Cardiac muscle cell (in vitro differentiated cells and primary cell): ENCODE data around the gene DOK5. TPM values are rescaled to one million over a fixed set of nuclear protein-coding genes. Genes with fewer than 3 reads are reported as not detected.

Experiments
- DNase-seq, 2 donors: peaks; one replicate each; pipeline versions ENCODE4 v3.0.0 to v3.0.0-alpha.2; 2010 to 2017; ENCODE audit warnings: low read depth in 1 of 2, low spot score in 1 of 2
- H3K27ac ChIP-seq: fragments of 200-600 bp; sonication (generic); 2 replicates; pipeline ENCODE4 v1.5.1; 2016
- H3K27me3 ChIP-seq: fragments of 200-600 bp; sonication (generic); 2 replicates; pipeline ENCODE4 v1.6.0; 2016; ENCODE audit warnings: control low read depth
- H3K36me3 ChIP-seq: fragments of 200-600 bp; sonication (generic); 2 replicates; pipeline ENCODE4 v1.5.1; 2016; ENCODE audit warnings: control low read depth
- H3K4me1 ChIP-seq: fragments of 200-600 bp; sonication (generic); 2 replicates; pipeline ENCODE4 v1.8.1; 2017; ENCODE audit warnings: low read depth, mild to moderate bottlenecking, mixed run types
- H3K4me3 ChIP-seq: fragments of 200-600 bp; sonication (generic); 2 replicates; pipeline ENCODE4 v1.5.1; 2016; ENCODE audit warnings: mild to moderate bottlenecking
- H3K9me3 ChIP-seq: fragments of 200-600 bp; sonication (generic); 2 replicates; pipeline ENCODE4 v1.5.1; 2017; ENCODE audit warnings: low read depth, mild to moderate bottlenecking, control low read depth
- polyA plus RNA-seq: library from polyadenylated mRNA; unstranded; fragments of >200 nt; fragmentation: Nextera tagmentation; extraction: Ambion mirVana; gene quantifications from 2 replicates; pipeline ENCODE4 v1.2.1, GENCODE V29; 2016
- total RNA-seq: library from RNA; depleted of rRNA; stranded (reverse); fragments of >200 nt; gene quantifications from 2 replicates; pipeline ENCODE4 v1.2.3, GENCODE V29; 2016
- TF ChIP-seq, protein P1 (sequence below): IDR thresholded peaks from 2 replicates; pipeline ENCODE4 v1.5.1; 2012; ENCODE audit warnings: low read depth, mild to moderate bottlenecking, low read length

The DOK5 gene
- total and polyA plus RNA-seq, 2 experiments from 2014 or later: 1.4 to 1.6 TPM

DNA sequence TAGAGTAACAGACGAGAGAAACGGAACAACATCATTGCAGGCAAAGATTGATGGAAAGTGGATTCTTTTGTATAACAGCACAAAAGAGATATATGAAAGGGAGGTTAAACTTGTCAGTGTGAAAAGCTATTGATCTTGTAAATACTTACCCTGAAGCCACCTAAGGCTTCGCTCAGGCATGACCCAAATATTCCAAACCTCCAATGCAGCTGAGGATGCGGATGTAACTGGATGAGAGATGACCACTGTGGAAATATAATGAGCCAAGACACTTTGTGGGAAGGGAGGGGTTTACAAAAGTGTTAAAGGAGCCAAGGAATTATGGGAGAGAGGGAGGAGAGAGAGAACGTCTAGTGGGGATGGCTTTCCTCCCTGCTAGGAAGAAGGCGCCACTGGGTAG lies 112.0 kb downstream of the DOK5 start:
- Histone ChIP-seq H3K4me1 (no peaks in the 10 kb centered on the region), H3K36me3 (no peaks in the 10 kb centered on the region), H3K27ac (no peak overlapping the region), H3K4me3 (no peak overlapping the region), H3K9me3 (no peaks in the 10 kb centered on the region), H3K27me3 (no peaks in the 10 kb centered on the region)
- TF ChIP-seq, protein P1, sequence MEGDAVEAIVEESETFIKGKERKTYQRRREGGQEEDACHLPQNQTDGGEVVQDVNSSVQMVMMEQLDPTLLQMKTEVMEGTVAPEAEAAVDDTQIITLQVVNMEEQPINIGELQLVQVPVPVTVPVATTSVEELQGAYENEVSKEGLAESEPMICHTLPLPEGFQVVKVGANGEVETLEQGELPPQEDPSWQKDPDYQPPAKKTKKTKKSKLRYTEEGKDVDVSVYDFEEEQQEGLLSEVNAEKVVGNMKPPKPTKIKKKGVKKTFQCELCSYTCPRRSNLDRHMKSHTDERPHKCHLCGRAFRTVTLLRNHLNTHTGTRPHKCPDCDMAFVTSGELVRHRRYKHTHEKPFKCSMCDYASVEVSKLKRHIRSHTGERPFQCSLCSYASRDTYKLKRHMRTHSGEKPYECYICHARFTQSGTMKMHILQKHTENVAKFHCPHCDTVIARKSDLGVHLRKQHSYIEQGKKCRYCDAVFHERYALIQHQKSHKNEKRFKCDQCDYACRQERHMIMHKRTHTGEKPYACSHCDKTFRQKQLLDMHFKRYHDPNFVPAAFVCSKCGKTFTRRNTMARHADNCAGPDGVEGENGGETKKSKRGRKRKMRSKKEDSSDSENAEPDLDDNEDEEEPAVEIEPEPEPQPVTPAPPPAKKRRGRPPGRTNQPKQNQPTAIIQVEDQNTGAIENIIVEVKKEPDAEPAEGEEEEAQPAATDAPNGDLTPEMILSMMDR: no peak
- no peak for DNase-seq

DNA sequence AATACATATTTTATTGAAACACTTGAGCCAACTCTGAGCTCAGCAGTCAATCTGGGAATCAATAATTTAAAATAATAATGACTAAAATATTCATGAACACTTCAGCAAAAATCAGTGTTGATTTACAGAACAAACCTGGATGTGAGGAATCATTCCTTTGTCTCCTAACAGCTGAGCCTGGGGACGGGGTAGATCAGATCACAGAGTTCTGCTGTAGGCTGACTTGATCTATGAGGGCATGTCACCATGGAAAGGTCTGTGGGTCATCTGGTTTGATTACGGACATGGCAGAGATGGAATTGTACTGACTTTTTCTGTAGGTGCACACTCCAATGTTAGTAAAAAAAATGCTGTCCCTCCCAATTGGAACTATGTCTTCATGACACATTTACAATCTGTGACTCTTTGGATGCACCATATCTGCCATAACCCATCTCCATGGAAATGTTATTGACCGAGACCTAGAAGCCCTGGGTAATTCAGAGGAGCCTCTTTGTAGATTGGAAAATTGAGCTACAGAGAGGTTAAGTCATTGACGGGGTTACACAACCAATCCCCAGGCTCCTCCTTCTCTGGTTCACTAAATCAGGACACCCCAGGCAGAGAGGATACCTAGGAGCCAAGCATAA lies 114.1 kb downstream of the DOK5 start:
- Histone ChIP-seq H3K27ac (no peak overlapping the region), H3K9me3 (no peaks in the 10 kb centered on the region), H3K4me3 (no peak overlapping the region), H3K36me3 (no peaks in the 10 kb centered on the region), H3K4me1 (no peaks in the 10 kb centered on the region), H3K27me3 (no peaks in the 10 kb centered on the region)
- TF ChIP-seq, protein P1: no peak
- no peak for DNase-seq

DNA sequence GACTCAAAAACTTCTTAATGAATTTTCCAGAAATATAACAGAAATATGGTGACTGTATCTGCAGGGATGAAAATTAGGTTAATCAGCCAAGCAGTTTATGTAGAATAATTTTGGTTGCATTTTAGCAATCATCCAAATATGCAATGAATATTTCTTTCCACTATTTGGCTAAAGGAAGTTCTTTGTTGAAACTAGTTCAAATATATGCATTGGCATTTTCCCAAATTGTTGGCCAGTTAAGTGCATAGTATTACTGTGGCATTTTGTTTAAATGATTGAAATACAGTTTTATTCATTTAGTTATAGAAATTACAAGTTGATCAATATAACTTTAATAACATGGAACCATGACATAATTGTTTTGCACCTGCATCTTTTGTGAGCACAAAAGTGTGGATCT lies 115.5 kb downstream of the DOK5 start:
- H3K9me3 ChIP-seq: no peaks in the 10 kb centered on the region
- no peaks in the 10 kb centered on the region for H3K4me1 ChIP-seq
- no peak for DNase-seq
- no peak overlapping the region for H3K4me3 ChIP-seq
- no peaks in the 10 kb centered on the region for H3K36me3 ChIP-seq
- H3K27ac ChIP-seq: no peak overlapping the region
- H3K27me3 ChIP-seq: no peaks in the 10 kb centered on the region
- TF ChIP-seq, protein P1: no peak

DNA sequence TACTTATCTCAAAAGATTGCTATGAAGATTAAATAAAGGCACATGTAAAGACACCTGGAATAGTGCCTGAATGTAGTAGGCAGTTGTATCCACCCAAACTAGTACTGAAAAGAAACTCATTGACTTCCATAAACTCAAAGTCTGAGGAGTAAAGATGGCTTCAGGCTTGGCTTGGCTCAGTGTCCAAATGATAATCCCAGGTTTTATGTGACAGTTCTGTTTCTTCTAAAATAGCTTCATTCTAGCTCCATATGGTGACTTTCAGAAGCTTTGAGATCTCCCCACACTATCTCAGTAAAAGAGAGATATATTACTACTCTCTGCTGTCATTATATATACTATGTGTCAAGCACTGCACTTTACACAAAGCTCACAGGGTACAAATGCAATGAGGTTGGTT lies 121.3 kb downstream of the DOK5 start:
- TF ChIP-seq, protein P1: no peak
- Histone ChIP-seq H3K4me3 (no peak overlapping the region), H3K9me3 (no peaks in the 10 kb centered on the region), H3K27me3 (no peaks in the 10 kb centered on the region), H3K36me3 (no peaks in the 10 kb centered on the region), H3K4me1 (peaks cover 13% of the 10 kb centered on the region), H3K27ac (no peak overlapping the region)
- DNase-seq: no peak

DNA sequence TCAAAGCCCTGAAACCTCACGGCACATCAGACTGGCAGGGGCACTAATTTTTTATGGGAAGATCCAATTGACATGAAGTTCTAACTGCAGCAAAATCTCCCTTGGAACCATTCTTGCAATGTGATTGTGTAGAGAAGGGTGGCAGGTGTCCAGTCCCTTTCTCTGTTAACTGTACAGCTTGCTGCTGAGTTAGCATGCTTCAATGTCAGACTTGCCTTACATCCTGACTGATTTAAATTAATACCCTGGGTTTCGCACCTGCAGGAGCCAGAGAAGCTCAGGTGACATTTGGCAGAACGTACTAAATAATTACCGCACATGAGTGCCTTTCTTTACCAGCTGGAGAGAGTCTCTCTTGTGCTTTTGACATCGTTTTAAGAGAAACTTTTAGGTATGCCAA lies 123.0 kb downstream of the DOK5 start:
- Histone ChIP-seq H3K27me3 (no peaks in the 10 kb centered on the region), H3K4me3 (no peak overlapping the region), H3K9me3 (no peaks in the 10 kb centered on the region), H3K27ac (no peak overlapping the region), H3K36me3 (no peaks in the 10 kb centered on the region), H3K4me1 (peaks cover 13% of the 10 kb centered on the region)
- TF ChIP-seq, protein P1: no peak
- DNase-seq: no peak

DNA sequence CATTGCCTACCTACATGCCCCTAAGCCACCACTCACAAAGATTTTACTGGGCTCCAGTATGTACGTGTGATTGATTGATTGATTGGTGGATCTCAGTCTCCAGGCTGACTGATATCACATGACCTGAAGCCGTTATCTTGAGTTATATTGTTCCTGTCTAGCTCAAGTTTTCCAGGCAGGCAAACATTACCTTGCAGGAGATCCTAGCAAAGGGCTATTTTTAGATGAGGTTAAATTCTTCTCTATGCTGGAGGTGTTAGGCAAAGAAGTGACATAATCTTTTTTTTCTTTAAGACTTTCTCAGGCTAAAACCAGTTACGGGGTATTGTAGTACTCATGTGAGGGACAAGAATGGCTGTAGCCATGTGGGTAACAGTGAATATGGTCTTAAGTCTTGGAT lies 125.2 kb downstream of the DOK5 start:
- Histone ChIP-seq H3K9me3 (no peaks in the 10 kb centered on the region), H3K27ac (peak overlapping the region; percentile 90), H3K4me3 (no peak overlapping the region), H3K4me1 (peaks cover 13% of the 10 kb centered on the region), H3K27me3 (no peaks in the 10 kb centered on the region), H3K36me3 (no peaks in the 10 kb centered on the region)
- peak in 1 of 2 donors; percentile 57 for DNase-seq
- TF ChIP-seq, protein P1: no peak
